ENCODE results near the gene LDLRAD3. TPM values are rescaled to one million over a fixed set of nuclear protein-coding genes. Genes with fewer than 3 reads are reported as not detected.

Gene LDLRAD3
- total and polyA plus RNA-seq, 11 donors, result 1.1 to 7.7 (median 2.6) TPM

GRCh38 chr11:36196411-36196998, 252.6 kb downstream of the LDLRAD3 start:
- no peak for TF ChIP-seq POLR2A (IDR thresholded peaks at IDR 0.05)
- TF ChIP-seq, protein P1, sequence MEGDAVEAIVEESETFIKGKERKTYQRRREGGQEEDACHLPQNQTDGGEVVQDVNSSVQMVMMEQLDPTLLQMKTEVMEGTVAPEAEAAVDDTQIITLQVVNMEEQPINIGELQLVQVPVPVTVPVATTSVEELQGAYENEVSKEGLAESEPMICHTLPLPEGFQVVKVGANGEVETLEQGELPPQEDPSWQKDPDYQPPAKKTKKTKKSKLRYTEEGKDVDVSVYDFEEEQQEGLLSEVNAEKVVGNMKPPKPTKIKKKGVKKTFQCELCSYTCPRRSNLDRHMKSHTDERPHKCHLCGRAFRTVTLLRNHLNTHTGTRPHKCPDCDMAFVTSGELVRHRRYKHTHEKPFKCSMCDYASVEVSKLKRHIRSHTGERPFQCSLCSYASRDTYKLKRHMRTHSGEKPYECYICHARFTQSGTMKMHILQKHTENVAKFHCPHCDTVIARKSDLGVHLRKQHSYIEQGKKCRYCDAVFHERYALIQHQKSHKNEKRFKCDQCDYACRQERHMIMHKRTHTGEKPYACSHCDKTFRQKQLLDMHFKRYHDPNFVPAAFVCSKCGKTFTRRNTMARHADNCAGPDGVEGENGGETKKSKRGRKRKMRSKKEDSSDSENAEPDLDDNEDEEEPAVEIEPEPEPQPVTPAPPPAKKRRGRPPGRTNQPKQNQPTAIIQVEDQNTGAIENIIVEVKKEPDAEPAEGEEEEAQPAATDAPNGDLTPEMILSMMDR (IDR thresholded peaks at IDR 0.05), result no peak
- peaks cover 0 to 21% (median 10%) of the 10 kb centered on the region in 12 donors for H3K4me1 ChIP-seq
- intact Hi-C loops (cut with DNase I), result no loop called here

GRCh38 chr11:36201411-36201810, 257.5 kb downstream of the LDLRAD3 start:
- H3K4me3 ChIP-seq, result no peak overlapping the region
- no peaks in the 10 kb centered on the region for H3K9me3 ChIP-seq
- H3K36me3 ChIP-seq, result no peaks in the 10 kb centered on the region
- TF ChIP-seq, protein P1 (IDR thresholded peaks at IDR 0.05), result no peak
- TF ChIP-seq POLR2A (IDR thresholded peaks at IDR 0.05), result no peak
- no peak overlapping the region for H3K27ac ChIP-seq
- intact Hi-C loops (cut with DNase I), result no loop called here
- H3K4me1 ChIP-seq, result peaks cover 0 to 10% (median 5%) of the 10 kb centered on the region in 12 donors
- ATAC-seq (no peak), DNase-seq (no peak)
- H3K27me3 ChIP-seq, result peaks cover 0 to 3% (median 0%) of the 10 kb centered on the region in 9 donors
- 94 to 96% (median 94%) methylated on average over 3 of the region's 3 CpGs for WGBS, 4 donors

More at GRCh38 chr11:36196411-36196998, 252.6 kb downstream of the LDLRAD3 start:
- peak; percentile 51 to 84 (median 65) for ATAC-seq
- H3K27me3 ChIP-seq, result peaks cover 0 to 3% (median 0%) of the 10 kb centered on the region in 9 donors
- 46 to 61% (median 48%) methylated on average over 7 of the region's 7 CpGs for WGBS, 4 donors
- DNase-seq, result no peak
- no peaks in the 10 kb centered on the region for H3K36me3 ChIP-seq
- peak overlapping the region in 7 of 12 donors; percentile 14 to 55 (median 38) for H3K27ac ChIP-seq
- no peaks in the 10 kb centered on the region for H3K9me3 ChIP-seq
- H3K4me3 ChIP-seq, result peak overlapping the region in 1 of 12 donors; percentile 24

- DNase-seq (no peak), ATAC-seq (no peak)
- Histone ChIP-seq H3K36me3 (no peaks in the 10 kb centered on the region), H3K9me3 (no peaks in the 10 kb centered on the region), H3K27me3 (no peaks in the 10 kb centered on the region), H3K4me3 (no peak overlapping the region), H3K4me1 (no peaks in the 10 kb centered on the region), H3K27ac (no peak overlapping the region)
- TF ChIP-seq, protein P1 (IDR thresholded peaks at IDR 0.05), result no peak
- TF ChIP-seq POLR2A (IDR thresholded peaks at IDR 0.05), result no peak
- WGBS, 4 donors, result 89 to 95% (median 92%) methylated on average over 3 of the region's 3 CpGs
- intact Hi-C loops (cut with DNase I), result no loop called here
Measured at GRCh38 chr11:36205536-36205935, 261.7 kb downstream of the LDLRAD3 start.

- ATAC-seq (no peak), DNase-seq (no peak)
- no peak overlapping the region for H3K4me3 ChIP-seq
- no peaks in the 10 kb centered on the region for H3K4me1 ChIP-seq
- intact Hi-C loops (cut with DNase I), result no loop called here
- H3K36me3 ChIP-seq, result no peaks in the 10 kb centered on the region
- 93 to 99% (median 94%) methylated on average over 2 of the region's 2 CpGs for WGBS, 4 donors
- no peaks in the 10 kb centered on the region for H3K27me3 ChIP-seq
- H3K27ac ChIP-seq, result no peak overlapping the region
- no peak for TF ChIP-seq POLR2A (IDR thresholded peaks at IDR 0.05)
- TF ChIP-seq, protein P1 (IDR thresholded peaks at IDR 0.05), result no peak
- no peaks in the 10 kb centered on the region for H3K9me3 ChIP-seq
Measured at GRCh38 chr11:36210529-36210928, 266.7 kb downstream of the LDLRAD3 start.
